Esophagus squamous epithelium (tissue), 5 donors: ENCODE measurements around the gene SLC9A9. TPM values are rescaled to one million over a fixed set of nuclear protein-coding genes. Genes with fewer than 3 reads are reported as not detected.

Source experiments
- DNase-seq: peaks from one replicate; lab custom pipeline; 2025; lab: John Stamatoyannopoulos, UW
- H3K27ac ChIP-seq, 4 donors: fragments of 200-600 bp; sonication (generic); one replicate each; pipeline ENCODE4 v1.5.1; 2016 to 2019; ENCODE audit warnings: mild to moderate bottlenecking in 1 of 4
- H3K27me3 ChIP-seq, 4 donors: fragments of 200-600 bp; sonication (generic); 1 replicate in 3 of 4; 2 replicates in 1 of 4; pipeline versions ENCODE4 v1.5.1 to v1.6.0; 2017 to 2021; ENCODE audit warnings: antibody characterized with exemption in 1 of 4
- H3K36me3 ChIP-seq, 3 donors: fragments of 200-600 bp; sonication (generic); one replicate each; pipeline ENCODE4 v1.5.1; 2016 to 2019
- H3K4me1 ChIP-seq, 3 donors: fragments of 200-600 bp; sonication (generic); one replicate each; pipeline ENCODE4 v1.5.1; 2017 to 2019
- H3K4me3 ChIP-seq, 4 donors: fragments of 200-600 bp; sonication (generic); 1 replicate in 3 of 4; 2 replicates in 1 of 4; pipeline ENCODE4 v1.5.1; 2016 to 2019; ENCODE audit warnings: mild to moderate bottlenecking in 2 of 4, moderate library complexity in 1 of 4
- H3K9me3 ChIP-seq, 3 donors: fragments of 200-600 bp; sonication (generic); one replicate each; pipeline ENCODE4 v1.5.1; 2016 to 2019
- POLR2A ChIP-seq, 4 donors: fragments of 450-650 bp; IDR thresholded peaks; one replicate each; pipeline ENCODE4 v1.6.1; 2017; ENCODE audit warnings: antibody characterized with exemption in 4 of 4, mild to moderate bottlenecking in 4 of 4, moderate library complexity in 3 of 4
- WGBS, 2 donors: methylation state at CpG; one replicate each; pipeline ENCODE4 v1.1.5; 2018; 5-methylcytosine and 5-hydroxymethylcytosine counted together
- intact Hi-C: fragments of 100-400 bp; cut with DNase I; formaldehyde crosslinking; loops from one replicate; pipeline ENCODE4 v1.15.0; 2022
- total RNA-seq, 4 donors: library from RNA; depleted of rRNA; stranded (reverse); fragments of >200 nt; gene quantifications; one replicate each; pipeline ENCODE4 v1.1.0, GENCODE V29; 2016
- TF ChIP-seq, protein P1 (sequence below), 6 experiments: fragments of 450-650 bp in 4 of 6; fragments of 200-600 bp in 2 of 6; sonication (generic) in 2 of 6; IDR thresholded peaks; one replicate each; pipeline ENCODE4 v1.5.1; 2016 to 2019; ENCODE audit warnings: antibody characterized with exemption in 6 of 6, mild to moderate bottlenecking in 4 of 6, moderate library complexity in 4 of 6
- donor health status: DM: yes; HTN: yes; CAD: no.

Gene SLC9A9
- total RNA-seq, 4 donors from 2014 or later: 11.2 to 22.3 (median 18.9) TPM

DNA sequence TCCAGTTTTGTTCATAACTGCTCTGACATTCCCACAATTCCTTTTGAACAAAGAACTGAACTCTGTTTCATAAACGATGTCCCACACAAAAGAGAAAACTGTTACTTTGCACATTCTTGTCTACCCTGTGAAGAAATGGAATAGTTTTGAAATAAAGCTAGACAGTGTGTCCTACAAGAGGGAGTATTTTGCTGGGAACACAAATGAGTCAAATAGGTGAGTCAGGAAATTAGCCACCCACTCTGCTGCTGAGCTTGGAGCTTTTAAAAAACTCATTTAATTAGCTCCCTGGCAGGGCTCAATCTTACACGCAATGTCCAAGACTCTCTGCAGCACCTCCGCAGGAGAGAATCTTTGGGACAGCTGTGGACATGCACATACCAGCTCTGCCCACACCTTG, 193.4 kb downstream of the SLC9A9 start:
- Histone ChIP-seq H3K36me3 (peaks cover 0 to 21% (median 0%) of the 10 kb centered on the region in 3 donors), H3K27ac (no peak overlapping the region), H3K4me1 (peaks cover 0 to 11% (median 0%) of the 10 kb centered on the region in 3 donors), H3K9me3 (no peaks in the 10 kb centered on the region), H3K4me3 (no peak overlapping the region), H3K27me3 (no peaks in the 10 kb centered on the region)
- WGBS, 2 donors: 37 to 49% methylated on average over 3 of the region's 3 CpGs
- intact Hi-C loops: no loop called here
- TF ChIP-seq, protein P1, sequence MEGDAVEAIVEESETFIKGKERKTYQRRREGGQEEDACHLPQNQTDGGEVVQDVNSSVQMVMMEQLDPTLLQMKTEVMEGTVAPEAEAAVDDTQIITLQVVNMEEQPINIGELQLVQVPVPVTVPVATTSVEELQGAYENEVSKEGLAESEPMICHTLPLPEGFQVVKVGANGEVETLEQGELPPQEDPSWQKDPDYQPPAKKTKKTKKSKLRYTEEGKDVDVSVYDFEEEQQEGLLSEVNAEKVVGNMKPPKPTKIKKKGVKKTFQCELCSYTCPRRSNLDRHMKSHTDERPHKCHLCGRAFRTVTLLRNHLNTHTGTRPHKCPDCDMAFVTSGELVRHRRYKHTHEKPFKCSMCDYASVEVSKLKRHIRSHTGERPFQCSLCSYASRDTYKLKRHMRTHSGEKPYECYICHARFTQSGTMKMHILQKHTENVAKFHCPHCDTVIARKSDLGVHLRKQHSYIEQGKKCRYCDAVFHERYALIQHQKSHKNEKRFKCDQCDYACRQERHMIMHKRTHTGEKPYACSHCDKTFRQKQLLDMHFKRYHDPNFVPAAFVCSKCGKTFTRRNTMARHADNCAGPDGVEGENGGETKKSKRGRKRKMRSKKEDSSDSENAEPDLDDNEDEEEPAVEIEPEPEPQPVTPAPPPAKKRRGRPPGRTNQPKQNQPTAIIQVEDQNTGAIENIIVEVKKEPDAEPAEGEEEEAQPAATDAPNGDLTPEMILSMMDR (IDR thresholded peaks at IDR 0.05): no peak
- no peak for TF ChIP-seq POLR2A (IDR thresholded peaks at IDR 0.05)
- no peak for DNase-seq

DNA sequence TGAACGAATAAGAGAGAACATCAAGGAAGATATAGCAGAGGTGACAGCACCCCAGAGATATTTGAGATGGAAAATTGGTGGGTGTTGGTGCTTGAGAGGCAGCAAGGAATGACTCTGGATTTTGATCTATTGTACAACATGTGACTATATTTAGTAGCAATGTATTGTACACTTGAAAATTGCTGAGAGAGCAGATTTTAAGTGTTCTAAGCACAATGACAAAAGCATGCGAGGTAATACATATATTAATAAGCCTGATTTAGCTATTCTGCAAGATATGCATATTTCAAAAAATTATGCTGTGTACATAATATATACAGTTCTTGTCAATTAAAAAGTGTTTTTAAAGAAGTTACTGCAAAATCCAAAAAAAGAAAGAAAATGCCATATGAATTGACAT, 194.3 kb downstream of the SLC9A9 start:
- TF ChIP-seq POLR2A (IDR thresholded peaks at IDR 0.05): no peak
- TF ChIP-seq, protein P1 (IDR thresholded peaks at IDR 0.05): no peak
- DNase-seq: no peak
- no peaks in the 10 kb centered on the region for H3K9me3 ChIP-seq
- H3K4me3 ChIP-seq: no peak overlapping the region
- intact Hi-C loops: no loop called here
- no peak overlapping the region for H3K27ac ChIP-seq
- peaks cover 0 to 11% (median 0%) of the 10 kb centered on the region in 3 donors for H3K4me1 ChIP-seq
- no peaks in the 10 kb centered on the region for H3K27me3 ChIP-seq
- H3K36me3 ChIP-seq: peaks cover 0 to 24% (median 0%) of the 10 kb centered on the region in 3 donors
- WGBS, 2 donors: 90 to 93% methylated on average over 2 of the region's 2 CpGs

DNA sequence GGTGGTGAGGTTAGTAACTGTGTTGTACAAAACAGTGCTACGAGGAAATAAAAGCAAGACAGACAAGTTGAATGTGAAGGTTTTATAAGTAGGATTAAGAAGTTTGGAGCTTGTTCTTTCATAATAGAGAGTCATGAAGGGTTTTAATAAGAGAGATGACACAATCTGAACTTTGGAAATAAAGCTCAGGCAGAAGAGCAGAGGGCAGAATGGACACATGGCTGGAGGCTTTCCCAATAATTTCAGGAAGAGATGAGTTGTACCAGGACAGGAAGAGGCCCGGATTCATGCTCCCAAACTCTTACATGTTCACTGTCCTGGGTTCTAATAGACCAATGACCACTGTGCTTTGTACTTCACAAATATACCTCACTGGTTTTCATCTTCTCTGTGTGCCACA, 194.8 kb downstream of the SLC9A9 start:
- peaks cover 0 to 24% (median 0%) of the 10 kb centered on the region in 3 donors for H3K36me3 ChIP-seq
- no peak overlapping the region for H3K27ac ChIP-seq
- intact Hi-C loops: no loop called here
- no peaks in the 10 kb centered on the region for H3K27me3 ChIP-seq
- no peak overlapping the region for H3K4me3 ChIP-seq
- no peak for DNase-seq
- H3K4me1 ChIP-seq: peaks cover 0 to 11% (median 0%) of the 10 kb centered on the region in 3 donors
- TF ChIP-seq, protein P1 (IDR thresholded peaks at IDR 0.05): no peak
- no peak for TF ChIP-seq POLR2A (IDR thresholded peaks at IDR 0.05)
- no peaks in the 10 kb centered on the region for H3K9me3 ChIP-seq
- WGBS, 2 donors: 54% methylated on average over 2 of the region's 2 CpGs

DNA sequence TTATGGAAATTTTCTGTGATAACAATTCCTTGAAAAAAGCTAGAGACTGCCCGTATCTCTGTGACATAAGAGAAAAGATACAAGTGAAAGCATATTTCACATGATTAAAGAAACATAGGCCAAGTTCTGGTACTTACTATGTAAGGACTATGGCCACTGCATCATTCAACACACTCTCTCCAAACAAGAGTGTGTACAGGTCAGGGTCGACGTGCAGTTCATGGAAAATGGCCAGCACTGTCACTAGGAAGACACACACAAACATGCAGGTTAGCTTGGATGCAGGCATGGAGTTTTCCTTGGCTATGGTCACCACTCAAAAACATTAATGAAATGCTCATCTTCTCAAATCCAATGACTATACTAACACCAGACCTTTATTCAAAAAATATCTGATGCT, 196.2 kb downstream of the SLC9A9 start:
- Histone ChIP-seq H3K4me1 (peaks cover 0 to 11% (median 0%) of the 10 kb centered on the region in 3 donors), H3K27ac (no peak overlapping the region), H3K4me3 (no peak overlapping the region), H3K36me3 (peaks cover 0 to 27% (median 0%) of the 10 kb centered on the region in 3 donors), H3K27me3 (no peaks in the 10 kb centered on the region), H3K9me3 (no peaks in the 10 kb centered on the region)
- 78 to 84% methylated on average over 3 of the region's 3 CpGs for WGBS, 2 donors
- intact Hi-C loops: no loop called here
- TF ChIP-seq POLR2A (IDR thresholded peaks at IDR 0.05): no peak
- TF ChIP-seq, protein P1 (IDR thresholded peaks at IDR 0.05): no peak
- DNase-seq: no peak

DNA sequence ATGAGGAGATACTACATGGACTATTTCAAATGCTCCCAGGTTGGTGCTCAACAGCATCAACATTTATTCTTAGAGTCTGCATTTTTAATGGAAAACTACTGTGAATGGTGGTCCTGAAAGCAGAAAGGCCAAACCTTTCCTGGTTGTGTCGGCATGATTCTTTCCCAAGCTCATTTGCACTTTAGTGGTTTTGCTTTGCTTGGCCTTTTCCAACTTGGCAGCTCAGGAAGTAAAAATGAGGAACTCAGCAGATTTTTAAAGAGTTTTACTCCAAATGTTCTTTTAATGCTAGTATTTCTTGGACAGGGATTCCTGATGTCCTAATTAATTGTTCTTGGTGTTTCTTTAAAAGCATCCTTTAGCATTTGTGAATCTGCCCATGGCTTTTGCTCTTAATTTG, 197.4 kb downstream of the SLC9A9 start:
- peaks cover 0 to 11% (median 0%) of the 10 kb centered on the region in 3 donors for H3K4me1 ChIP-seq
- TF ChIP-seq, protein P1 (IDR thresholded peaks at IDR 0.05): no peak
- no peak for TF ChIP-seq POLR2A (IDR thresholded peaks at IDR 0.05)
- H3K9me3 ChIP-seq: no peaks in the 10 kb centered on the region
- H3K27ac ChIP-seq: no peak overlapping the region
- peaks cover 0 to 27% (median 0%) of the 10 kb centered on the region in 3 donors for H3K36me3 ChIP-seq
- 71 to 86% methylated on average over 1 of the region's 1 CpG for WGBS, 2 donors
- DNase-seq: no peak
- no peak overlapping the region for H3K4me3 ChIP-seq
- H3K27me3 ChIP-seq: no peaks in the 10 kb centered on the region
- intact Hi-C loops: no loop called here
